ENCODE data around the gene TBC1D3.
"Not testable (repeated sequence)": the region's sequence is repeated elsewhere in the genome, so short reads cannot be mapped to it uniquely, and the experiment has no call there.

Gene TBC1D3

DNA sequence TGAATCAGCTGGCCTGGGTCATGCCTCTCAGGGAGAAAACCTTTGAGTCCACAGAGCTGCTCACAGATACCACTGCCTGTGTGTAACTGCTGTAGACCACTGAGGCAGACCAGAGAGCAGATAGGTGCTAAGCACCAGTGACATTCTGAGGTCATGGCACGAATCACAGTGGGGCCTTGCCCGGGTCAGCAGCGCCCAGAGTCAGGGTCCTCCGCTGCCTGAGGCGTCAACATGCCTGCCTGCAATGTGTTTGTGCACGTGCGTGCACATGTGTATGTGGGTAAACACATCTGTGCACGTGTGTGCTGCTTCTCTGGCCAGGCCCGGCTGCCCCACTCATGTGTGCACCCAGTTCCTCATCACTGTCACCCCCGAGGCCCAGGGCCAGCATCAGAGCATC lies at the start of gene TBC1D3:
TBC1D3 (minus strand) TSS at position 101 of the 400 bp plus-strand sequence. CDS start 1,526 bp downstream, outside the sequence.
- not testable (repeated sequence) for DNase-seq (ENCODE audit: low read depth in 2 of 3, low spot score in 2 of 3)

DNA sequence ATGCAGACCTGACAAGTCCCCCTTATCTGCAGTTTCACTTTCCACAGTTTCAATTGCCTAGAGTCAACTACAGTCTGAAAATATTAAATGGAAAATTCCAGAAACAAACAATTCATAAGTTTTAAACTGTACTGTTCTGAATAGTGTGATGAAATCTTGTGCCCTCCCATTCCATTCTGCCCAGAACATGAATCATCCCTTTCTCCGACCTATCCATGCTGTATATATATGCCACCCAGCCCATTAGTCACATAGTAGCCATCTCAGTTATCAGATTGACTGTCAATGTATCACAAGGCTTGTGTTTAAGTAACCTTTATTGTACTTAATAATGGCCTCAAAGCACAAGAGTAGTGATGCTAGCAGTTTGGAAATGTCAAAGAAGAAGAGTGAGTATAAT lies 40.4 kb upstream of the TBC1D3 start:
- DNase-seq (ENCODE audit: low read depth in 2 of 3, low spot score in 2 of 3): not testable (repeated sequence)

DNA sequence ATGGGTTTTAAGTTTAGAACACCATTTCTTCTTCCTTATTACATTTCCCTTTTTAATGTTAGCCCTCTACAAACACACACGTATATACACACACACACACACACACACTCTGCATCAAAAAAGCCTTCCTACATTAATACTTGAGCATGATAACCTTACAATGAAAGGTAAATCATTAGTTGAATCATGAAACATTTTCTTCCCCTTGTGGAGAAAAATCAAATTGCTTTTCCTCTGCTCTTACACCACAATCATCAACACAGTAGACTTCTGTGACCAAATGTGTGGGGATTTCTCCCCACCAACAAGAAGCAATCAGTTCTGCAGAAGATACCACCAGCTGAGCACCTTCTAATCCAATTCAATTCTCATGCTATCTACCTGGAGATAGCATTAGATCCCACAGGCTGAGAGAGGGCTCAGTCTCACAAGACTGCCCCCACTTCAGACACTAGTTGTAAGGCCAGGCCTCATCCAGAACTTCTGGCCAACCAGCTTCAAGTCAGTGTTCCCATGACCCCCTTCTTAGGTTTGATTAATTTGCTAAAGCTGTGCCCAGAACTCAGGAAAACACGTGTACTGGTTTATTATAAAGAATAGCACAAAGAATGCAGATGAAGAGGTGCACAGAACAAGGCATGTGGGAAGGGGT lies 33.6 kb upstream of the TBC1D3 start:
- not testable (repeated sequence) for DNase-seq (ENCODE audit: low read depth in 2 of 3, low spot score in 2 of 3)

DNA sequence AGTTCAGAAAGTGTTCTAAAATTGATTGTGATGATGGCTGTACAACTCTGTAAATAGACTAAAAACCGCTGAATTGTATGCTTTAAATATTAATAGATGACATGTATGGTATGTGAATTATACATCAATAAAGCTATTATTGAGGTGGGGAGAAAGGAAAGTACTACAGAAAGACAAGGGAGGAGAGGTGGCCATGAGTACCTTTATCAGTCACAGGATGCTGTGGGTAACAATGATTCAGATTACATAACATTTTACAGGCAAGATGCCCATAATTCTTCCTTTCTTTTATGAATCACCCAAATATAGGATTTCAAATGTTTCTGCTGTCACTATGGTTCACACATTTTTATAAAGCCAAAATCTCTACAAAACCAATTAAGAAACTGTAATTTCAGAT lies 28.5 kb upstream of the TBC1D3 start:
- DNase-seq (ENCODE audit: low read depth in 2 of 3, low spot score in 2 of 3): not testable (repeated sequence)

DNA sequence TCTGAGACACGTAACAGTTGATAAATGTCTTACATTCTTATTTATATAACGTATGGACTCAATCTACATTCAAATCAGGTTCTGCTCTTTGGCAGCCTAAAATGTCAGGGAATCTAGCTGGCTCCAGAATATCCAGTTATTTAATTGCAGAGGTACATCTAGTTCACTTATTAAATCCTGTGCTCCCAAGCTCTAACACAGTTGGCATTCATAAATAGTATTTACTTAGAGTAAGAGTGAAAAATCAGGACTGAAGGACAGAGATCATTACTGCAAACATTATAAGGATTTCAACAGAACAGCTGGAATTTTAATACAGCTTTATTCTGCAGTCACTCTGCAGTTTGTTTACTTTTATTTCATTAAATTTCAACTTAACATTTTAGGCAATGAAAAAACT lies 7.9 kb upstream of the TBC1D3 start:
- not testable (repeated sequence) for DNase-seq (ENCODE audit: low read depth in 2 of 3, low spot score in 2 of 3)

DNA sequence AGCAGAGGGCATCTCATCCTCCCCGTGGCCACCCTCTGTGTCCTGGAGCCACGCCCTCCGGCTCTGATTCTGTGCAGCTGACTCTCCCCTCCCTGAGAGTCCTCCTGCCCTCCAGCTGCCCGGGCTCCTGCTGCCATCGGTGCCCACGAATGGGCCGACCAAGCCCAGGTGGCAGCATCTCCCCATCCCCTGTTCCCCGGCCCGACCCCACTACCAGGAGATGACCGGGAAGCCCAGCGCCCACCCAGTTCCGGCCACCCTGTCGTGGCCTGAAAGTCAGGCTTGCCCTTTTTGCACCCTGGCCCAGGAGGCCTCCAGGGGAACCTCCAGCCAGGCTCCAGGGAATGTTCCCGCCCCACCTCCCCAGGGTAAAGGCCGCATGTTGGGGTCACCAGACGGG lies 57.5 kb downstream of the TBC1D3 start:
- not testable (repeated sequence) for DNase-seq (ENCODE audit: low read depth in 2 of 3, low spot score in 2 of 3)
